Jurkat, Clone E6-1 (cell line): ENCODE data around the gene BUB3.
A peak's percentile ranks its signal among the peaks of the same experiment; 100 is the strongest.
"Not testable (repeated sequence)": the region's sequence is repeated elsewhere in the genome, so short reads cannot be mapped to it uniquely, and the experiment has no call there.

Experiments used
- DNase-seq: peaks from one replicate; pipeline ENCODE4 v3.0.0-alpha.2; 2011; ENCODE audit warnings: low read depth, low spot score
- H3K4me3 ChIP-seq: 2 replicates; pipeline ENCODE4 v1.5.1; 2011; ENCODE audit warnings: mild to moderate bottlenecking, low read length, control low read depth, moderate library complexity

Gene BUB3

DNA sequence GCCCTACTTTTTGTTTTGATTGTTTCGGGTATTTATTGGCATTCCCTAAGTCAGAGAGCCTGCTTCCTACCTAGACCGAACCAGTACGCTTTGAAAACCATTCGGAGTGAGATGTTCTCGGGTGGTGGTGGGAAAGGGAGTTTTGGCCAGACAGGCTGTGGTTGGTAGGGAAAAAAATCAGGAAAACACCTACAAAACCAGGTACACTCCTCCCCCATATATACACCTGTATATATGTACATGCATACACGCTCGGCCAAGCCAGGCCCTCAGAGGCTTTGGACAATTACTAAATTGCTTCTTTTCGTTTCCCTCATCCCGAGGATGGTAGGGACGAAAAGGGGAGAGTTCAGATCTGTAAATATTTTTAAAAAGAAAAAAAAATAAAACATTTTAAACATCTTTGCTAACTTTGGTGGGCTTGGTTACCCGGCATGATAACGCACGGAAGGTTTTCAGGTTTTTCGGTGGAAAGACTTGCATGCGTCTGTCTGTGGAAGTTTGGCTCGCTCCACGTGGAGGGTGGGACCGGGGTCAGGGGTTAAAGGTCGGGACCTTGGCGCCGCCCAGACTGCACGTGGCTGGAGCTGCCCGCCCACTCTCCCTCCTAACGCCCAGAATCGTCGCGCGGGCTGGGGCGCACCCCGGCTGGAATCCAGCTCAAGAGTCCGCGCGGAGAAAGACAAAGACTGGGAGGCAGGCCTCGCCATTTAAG lies 3.8 kb upstream of the BUB3 start:
- no peak overlapping the region for H3K4me3 ChIP-seq
- no peak for DNase-seq

DNA sequence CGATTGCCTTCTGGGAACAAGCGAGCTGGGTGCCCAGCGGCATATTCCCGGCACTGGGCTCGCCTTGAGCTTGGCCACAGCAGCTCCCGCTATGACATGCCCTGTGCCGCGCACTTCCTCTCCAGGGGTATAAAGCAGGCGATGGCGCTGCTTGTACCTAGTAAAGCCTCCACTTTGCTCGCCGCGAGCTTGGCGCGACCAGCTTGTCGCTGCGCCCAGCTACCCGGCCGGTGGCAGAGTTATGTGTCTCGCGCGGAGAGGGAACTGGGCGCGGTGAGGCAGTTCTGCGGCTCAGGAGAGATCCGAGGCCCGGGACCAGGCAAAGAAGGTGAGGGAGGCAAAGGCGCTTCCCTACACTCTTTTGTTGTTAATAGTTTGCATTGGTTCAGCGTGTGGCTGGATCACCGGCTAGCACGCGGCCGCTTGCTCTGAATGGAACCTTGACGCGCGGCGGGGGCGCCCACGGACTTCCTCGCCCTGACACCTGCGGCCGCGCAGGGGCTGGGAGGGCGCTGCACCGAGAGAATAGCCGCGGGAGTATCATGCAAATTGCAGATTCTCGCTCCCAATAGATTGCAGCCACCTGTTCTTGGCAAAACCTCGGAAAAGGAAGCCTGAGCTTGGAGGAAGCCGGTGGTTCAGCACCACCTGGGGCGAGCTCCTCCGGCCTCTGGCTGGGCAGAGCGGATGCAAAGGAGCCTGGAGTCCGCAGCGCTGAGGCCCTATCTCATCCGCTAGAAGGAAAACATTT lies 3.0 kb upstream of the BUB3 start:
- no peak for DNase-seq
- H3K4me3 ChIP-seq: no peak overlapping the region

DNA sequence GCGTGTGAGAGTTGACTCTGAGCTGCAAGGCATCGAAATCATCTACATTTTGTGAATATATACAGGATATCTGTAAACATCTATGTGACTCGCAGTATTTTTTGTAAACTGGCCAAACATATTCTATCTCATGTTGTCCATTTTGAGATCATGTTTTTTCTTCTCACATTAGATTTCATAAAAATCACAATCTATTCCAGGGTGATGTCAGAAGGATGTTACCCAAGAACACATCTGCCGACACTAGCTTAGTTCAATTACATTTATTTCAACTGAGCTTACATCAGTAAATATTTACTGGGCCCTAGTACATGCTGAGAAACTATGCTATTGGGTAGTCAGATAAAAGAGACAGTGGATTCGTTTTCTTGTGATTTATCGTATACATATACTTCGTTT lies 2.5 kb upstream of the BUB3 start:
- H3K4me3 ChIP-seq: no peak overlapping the region
- DNase-seq: no peak

DNA sequence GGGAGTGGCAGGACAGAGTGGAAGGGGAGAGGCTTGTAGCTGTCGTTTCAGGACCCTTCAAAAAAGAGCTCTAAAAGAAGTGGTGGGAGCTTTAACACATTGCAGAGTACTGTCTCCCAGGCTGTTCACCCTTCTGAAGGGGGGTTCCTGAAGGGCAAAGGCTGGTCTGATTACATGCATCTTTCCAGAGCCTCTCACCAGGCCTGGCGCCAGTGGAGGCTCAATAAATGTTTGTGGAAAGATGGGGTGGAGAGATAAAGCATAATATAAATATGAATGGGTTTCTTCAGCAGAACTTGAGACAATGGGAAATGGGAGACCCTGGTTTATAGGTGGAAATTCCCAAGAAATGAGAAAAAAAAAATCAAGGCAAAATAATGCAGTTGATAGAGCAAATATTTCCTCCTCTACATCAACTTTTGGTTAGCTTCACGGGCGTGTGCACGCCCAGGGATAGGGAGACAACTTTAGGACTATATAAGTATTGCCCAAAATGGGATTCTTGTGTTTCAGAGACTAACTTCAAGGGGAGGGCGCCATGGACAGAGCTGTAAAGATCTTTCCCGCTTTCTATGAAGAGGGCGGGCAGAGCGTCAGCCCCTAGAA lies 613 bp upstream of the BUB3 start:
- no peak overlapping the region for H3K4me3 ChIP-seq
- no peak for DNase-seq

DNA sequence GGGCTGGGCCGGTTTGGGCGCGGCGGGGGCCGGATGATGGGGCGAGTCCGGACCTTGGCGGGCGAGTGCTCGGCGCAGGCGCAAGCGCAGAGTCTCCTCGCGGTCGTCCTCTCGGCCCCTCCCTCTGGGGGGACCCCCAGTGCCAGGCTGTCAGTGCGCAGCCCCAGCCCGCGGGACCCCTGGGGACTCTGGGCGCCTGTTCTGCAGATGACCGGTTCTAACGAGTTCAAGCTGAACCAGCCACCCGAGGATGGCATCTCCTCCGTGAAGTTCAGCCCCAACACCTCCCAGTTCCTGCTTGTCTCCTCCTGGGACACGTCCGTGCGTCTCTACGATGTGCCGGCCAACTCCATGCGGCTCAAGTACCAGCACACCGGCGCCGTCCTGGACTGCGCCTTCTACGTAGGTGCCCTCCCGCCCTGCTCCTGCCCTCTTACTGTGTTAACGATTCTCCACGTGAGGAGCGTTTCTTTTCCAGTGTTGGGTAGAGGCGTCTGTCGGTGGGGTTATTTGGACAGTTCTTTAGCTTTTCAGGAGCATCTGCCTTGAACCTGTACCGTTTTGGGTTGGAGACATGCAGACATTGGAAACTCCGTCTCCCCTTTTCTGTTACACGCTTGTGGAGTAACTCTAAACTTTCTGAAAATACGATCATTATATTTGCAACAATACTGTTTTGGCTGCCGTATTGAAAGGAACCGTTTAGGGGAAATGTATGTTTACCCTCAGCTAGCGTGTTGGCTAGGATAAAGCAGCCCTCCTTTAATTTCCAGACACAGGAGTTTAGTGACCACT lies 706 bp downstream of the BUB3 start:
- H3K4me3 ChIP-seq: peak overlapping the region; percentile 92
- no peak for DNase-seq

DNA sequence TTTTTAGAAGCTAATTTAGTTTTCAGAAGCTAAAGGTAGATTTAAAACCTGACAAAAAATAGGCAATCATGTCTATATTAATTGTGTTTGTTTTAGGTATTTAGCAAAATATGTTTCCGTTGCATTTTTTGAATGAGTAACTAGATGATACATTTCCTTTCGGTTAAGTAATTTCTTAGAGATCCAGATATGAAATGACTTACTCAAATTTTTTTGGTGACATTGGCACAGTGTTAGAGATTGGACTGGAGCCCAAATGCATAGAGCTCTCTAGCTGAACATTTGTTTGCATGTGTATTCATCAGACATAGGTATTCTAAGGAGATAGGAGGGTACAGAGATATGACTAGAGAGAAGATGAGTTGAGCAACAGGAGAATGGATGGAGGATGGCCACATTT lies 1.9 kb downstream of the BUB3 start:
- no peak overlapping the region for H3K4me3 ChIP-seq
- DNase-seq: no peak

DNA sequence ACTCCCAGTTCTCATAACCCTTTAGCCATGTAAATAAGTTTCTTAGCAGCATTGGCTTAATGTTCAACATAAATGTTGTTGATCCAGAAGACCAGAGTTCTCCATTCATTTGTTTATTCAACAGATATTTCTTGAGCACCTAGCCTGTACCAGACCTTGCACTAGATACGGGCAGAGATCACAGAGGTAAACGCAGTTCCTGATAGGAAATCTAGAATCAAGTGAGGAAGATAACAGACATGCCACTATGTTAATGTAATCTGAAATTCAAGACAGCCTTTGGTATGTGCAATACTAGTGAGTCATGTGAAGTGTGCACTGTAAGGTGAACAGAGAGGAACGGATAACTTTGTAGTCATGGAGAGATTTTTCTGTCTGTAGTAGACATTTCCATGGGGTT lies 3.0 kb downstream of the BUB3 start:
- H3K4me3 ChIP-seq: no peak overlapping the region
- DNase-seq: no peak

DNA sequence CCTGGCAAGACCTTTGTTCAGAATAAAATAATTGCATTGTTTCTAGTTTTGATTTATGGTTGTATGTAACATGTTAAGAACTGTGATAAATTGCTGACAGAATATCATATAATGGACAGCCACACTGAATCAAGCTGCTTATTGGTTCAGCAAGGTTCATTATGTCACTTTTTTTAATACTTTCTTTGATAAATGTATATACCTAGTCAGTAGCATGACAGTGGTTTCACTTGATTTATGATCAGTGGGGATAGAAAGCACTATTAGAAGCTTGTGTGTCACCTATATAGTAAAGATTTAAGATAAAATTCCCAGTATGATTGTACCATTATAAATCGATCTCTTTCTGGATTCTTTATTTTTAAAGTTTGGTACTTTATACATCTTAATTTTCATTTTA lies 4.5 kb downstream of the BUB3 start:
- DNase-seq: no peak
- H3K4me3 ChIP-seq: no peak overlapping the region

DNA sequence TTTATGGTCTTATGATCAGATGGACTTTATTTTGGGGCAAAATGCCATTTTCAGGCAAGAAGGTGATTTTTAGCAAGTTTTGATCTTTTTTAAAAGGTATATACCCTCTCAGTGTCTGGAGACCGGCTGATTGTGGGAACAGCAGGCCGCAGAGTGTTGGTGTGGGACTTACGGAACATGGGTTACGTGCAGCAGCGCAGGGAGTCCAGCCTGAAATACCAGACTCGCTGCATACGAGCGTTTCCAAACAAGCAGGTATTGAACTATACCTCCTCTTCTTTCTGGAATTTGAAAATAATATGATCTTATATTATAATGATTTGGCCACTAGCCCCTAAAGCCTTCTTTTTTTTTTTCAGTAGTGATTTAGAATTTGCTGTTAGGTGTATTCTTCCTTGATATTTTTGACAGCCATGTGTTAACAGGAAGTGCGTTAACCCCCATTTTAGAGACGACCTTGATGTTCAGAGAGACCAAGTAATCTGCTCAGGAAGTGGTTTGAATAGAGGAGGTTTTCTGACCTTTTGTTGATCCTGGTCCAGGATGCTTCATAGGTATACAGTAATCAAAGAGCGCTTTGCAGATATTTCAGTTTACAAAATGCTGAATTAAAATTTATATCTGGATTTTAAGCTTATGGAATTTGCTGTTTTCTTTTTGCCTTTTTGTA lies 6.2 kb downstream of the BUB3 start:
- H3K4me3 ChIP-seq: peak overlapping the region; percentile 26
- peak; percentile 88 for DNase-seq

DNA sequence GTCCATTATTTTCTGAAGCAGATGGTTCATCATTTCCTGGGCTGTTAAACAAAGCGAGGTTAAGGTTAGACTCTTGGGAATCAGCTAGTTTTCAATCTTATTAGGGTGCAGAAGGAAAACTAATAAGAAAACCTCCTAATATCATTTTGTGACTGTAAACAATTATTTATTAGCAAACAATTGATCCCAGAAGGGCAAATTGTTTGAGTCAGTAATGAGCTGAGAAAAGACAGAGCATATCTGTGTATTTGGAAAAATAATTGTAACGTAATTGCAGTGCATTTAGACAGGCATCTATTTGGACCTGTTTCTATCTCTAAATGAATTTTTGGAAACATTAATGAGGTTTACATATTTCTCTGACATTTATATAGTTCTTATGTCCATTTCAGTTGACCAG lies 10.1 kb downstream of the BUB3 start:
- H3K4me3 ChIP-seq: no peak overlapping the region
- DNase-seq: no peak

DNA sequence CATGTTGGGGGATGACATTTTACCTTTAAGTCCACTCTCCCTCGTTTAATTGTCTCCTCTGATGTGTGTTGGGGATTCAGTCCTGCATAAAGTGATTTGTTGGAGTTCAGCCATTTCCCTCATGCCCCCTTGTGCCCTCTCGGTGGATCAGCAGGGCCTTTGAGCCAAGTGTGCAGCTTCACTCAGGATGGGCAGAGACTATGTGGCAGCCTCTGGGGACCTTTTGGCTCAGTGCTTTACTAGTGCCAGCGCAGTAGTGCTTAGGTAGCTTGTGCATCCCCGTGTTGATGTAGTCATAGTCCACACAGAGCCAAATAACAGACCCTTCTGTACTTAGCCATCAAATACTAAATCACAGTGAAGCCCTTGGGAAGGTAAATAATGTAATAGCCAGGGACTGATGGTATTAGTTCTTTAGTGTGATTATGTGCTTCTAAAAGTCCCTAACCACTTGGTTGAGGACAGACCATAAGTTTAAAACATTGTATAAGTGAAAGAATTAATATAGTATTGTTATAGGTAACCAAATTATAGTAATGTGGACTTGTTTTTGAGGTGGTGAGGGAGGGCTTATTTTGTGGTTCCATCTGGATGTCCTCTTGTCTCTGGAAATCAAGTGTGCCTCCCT lies 11.4 kb downstream of the BUB3 start:
- DNase-seq: no peak
- H3K4me3 ChIP-seq: no peak overlapping the region

DNA sequence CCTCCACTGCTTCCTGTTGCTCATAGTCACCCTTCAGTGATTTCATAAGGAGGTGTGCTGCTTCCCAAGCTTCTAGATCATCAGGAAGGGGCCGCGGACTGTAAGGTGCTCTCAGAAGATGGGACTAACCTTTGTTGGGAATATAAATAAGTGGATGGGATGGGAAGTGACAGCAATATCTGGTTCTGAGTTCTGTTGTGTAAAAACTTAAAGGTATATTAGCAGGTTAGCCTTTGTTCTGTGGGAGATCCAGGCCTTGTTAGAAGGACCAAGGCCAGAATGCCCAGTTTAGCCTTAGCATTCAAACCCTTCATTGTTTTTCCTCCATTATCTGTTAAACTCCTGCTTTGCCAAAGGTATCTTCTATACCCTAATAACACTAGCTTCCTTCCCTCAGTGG lies 12.4 kb downstream of the BUB3 start:
- no peak overlapping the region for H3K4me3 ChIP-seq
- DNase-seq: no peak

DNA sequence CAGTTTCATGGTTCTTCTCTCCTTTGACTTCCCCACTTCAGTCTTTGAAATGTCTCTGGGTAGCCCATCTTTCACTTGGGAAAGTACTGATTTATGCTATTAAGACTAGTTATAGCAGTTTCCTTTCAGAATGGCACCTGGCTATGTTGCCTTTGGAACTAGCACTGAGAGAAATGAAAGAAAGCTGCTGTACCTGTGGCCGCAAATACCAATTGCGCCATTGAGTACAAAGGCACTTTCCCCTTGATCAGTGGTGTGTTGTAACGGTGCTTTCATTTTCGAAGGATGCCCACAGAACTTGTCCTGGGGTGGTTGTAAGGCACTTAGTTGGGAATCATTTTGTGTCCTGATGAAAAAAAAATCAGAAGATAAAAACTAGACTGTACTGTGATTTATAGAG lies 16.8 kb downstream of the BUB3 start:
- DNase-seq: no peak
- H3K4me3 ChIP-seq: no peak overlapping the region

DNA sequence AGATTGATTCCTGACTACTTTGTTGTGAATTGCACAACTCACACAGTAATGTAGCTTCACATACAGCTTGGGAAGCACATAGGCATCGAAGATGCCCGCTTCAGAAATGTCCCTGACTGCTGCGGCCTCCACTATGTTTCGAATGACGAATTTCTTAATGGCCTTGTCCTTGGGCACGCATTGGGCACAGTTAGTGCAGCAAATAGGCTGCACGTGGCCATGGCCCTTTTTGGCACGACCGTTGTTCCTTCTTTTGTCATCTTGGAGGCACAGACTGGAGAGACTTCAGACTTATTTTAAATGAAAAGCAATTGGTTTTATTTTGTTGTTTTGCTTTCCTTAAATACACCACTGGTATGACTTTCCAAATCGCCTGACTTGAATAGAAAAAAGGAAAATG lies 17.4 kb downstream of the BUB3 start:
- DNase-seq, H3K4me3 ChIP-seq: not testable (repeated sequence)

DNA sequence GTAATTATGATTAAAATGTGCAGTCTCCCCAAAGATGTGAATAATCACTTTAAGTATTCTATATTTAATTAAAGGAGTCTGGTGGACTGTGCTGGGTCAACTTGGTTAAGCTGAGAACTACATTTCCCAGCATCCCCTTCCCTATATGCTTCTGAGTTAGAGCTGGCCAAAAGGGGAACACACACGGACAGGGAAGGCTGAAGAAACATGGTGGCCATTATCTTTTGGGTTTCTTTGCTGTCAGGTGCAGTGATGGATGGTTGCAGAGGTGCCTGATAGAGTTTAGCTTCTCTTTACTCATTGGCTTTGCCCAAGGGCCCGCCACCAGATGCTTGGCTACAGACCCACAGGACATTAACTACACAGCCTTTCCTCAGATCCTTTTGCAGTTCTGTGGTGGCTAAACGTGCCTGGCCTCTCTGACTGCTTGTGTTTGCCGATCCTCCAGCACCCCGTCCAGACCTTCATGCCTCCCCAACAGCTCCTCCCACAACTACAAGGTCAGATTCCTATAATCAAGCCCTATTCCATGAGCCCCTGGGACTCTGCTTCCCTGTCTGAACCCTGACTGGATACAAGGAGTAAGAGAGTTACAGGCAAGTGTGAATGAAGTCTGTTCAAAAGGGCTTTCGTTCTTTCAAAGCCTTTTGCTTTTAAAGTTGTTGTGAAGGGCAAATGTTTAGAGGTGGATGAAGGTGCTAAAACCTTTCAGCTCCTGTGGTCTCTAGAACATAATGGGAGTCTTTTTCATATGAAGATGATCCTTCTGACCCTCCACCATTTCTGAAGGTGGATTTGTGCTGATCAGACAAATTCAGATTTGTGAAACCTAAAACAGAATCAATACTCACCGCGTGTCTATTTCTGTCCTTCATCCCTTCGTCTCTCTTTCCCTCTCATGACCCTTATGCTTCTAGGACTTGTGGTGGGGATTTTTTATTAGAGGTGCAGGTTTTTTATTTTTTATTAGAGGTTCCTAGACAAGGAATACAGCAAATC lies 21.5 kb downstream of the BUB3 start:
- DNase-seq: no peak
- no peak overlapping the region for H3K4me3 ChIP-seq

DNA sequence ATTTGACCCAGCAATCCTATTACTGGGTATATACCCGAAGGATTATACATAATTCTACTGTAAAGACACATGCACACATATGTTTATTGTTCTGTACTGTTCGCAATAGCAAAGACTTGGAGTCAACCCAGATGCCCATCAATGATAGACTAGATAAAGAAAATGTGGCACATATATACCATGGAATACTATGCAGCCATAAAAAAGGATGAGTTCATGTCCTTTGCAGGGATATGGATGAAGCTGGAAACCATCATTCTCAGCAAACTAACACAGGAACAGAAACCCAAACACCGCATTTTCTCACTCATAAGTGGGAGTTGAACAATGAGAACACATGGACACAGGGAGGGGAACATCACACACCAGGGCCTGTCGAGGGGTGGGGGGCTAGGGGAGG lies 24.2 kb downstream of the BUB3 start:
- DNase-seq, H3K4me3 ChIP-seq: not testable (repeated sequence)
